ENCODE measurements around the gene ZNF618.

DNA sequence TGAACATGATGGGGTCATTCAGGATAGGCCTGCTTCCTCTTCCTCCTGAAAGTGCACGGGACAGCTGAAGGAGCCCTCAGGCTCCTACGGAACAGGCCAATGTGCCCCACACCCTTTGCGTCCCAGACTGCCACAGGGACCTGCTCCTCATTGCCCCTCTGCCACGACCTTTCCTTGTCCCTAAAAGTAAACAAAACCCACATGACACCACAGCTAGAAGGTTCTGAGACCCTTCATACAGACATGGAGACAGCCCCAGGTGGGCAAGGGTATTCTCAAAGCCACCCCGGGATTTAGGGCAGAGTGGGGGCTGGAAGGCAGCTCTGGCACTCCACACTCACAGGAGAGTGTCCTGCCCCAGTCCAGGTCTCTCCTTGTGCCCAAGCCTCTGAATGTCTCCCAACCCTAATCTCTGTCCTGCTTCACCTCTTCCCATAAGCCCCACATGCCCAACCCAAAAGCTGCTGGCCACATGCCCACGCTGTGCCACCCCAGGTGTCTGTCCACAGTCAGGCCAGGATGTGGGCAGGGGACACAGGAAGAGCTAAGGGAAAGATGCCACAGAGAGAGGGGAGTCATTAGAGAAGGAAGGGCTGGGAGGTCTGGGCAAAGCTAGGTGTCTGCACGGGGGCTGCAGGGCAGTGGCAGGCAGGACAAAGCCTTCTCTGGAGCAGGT lies 201.2 kb downstream of the ZNF618 start:
- TF ChIP-seq, protein P1, sequence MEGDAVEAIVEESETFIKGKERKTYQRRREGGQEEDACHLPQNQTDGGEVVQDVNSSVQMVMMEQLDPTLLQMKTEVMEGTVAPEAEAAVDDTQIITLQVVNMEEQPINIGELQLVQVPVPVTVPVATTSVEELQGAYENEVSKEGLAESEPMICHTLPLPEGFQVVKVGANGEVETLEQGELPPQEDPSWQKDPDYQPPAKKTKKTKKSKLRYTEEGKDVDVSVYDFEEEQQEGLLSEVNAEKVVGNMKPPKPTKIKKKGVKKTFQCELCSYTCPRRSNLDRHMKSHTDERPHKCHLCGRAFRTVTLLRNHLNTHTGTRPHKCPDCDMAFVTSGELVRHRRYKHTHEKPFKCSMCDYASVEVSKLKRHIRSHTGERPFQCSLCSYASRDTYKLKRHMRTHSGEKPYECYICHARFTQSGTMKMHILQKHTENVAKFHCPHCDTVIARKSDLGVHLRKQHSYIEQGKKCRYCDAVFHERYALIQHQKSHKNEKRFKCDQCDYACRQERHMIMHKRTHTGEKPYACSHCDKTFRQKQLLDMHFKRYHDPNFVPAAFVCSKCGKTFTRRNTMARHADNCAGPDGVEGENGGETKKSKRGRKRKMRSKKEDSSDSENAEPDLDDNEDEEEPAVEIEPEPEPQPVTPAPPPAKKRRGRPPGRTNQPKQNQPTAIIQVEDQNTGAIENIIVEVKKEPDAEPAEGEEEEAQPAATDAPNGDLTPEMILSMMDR (IDR thresholded peaks at IDR 0.05) = no peak
- TF ChIP-seq POLR2A (IDR thresholded peaks at IDR 0.05) = no peak
